Stimulated activated CD4-positive, alpha-beta T cell treated with anti-CD3 and anti-CD28 coated beads, TNF-alpha, amount 100 ng/mL, for 24 hours (primary cell): Measurements from ENCODE around the gene ZBTB24.

Experiments used
- DNase-seq, 3 experiments: peaks; one replicate each; pipeline ENCODE4 v3.0.0-alpha.2; 2020; ENCODE audit warnings: low read depth in 3 of 3

Gene ZBTB24

DNA sequence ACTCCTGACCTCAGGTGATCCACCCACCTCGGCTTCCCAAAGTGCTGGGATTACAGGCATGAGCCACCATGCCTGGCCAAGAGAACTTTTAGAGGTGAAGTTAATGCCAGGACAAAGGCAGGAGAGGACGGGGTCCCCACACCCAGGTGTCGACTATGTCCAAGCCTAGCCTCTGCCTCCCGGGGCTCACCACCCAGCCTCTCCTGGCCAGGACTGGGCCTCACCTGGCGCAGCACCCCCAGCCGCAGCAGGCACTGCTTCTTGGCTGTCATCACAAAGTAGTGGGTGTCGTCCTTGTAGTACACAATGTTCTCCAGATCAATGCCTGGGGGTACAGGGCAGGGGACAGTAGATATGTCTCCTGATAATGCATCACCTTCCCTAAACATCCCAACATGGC, 31.6 kb downstream of the ZBTB24 start:
- no peak for DNase-seq

- no peak for DNase-seq
Observed at GRCh38 chr6:109450801-109451200, 32.2 kb downstream of the ZBTB24 start.

DNA sequence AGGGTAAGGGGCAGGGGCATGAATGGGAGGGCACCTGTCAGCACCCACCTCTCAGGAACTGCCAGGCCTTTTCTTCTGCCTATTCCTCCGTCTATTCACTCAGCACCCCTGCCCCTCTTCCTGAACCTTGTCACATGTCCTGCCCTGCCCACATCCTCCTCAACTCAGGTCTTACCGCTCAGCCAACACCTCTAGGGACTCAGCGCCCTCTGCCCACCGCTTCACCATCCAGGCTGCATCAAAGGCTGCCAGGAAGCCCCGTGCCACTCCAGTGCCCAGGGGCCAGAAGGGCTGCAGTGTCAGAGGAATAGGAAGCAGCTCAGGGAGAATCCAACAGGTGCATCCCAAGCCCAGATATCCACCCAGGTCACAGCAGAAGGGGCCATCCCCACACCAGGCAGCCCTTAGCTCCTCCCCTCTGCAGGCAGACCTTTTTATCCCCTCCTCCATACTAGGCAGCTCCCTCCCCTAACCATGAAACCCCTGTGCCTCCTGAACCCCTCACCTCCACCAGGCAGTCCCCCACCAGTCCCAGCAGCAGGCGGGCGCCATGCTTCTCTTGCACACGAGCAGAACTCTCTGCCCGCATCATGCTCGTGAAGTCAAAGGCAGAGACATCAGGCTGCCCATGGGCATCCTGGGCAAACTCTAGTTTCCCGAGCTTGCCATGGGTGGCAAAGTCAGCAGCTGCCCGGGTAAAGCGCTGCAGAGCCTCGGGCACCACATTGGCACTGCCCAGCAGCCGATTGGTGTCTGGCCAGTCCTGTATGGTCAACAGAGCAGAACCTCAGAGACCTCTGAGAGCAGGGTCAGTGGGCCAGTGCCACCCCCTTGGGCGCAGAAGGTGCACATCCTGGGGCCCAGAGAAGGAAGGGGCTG, 33.0 kb downstream of the ZBTB24 start:
- no peak for DNase-seq

GRCh38 chr6:109449064-109449794, 33.8 kb downstream of the ZBTB24 start:
- no peak for DNase-seq

GRCh38 chr6:109448615-109449014, 34.4 kb downstream of the ZBTB24 start:
- DNase-seq, result no peak

GRCh38 chr6:109447878-109448555, 35.0 kb downstream of the ZBTB24 start:
- DNase-seq, result no peak

DNA sequence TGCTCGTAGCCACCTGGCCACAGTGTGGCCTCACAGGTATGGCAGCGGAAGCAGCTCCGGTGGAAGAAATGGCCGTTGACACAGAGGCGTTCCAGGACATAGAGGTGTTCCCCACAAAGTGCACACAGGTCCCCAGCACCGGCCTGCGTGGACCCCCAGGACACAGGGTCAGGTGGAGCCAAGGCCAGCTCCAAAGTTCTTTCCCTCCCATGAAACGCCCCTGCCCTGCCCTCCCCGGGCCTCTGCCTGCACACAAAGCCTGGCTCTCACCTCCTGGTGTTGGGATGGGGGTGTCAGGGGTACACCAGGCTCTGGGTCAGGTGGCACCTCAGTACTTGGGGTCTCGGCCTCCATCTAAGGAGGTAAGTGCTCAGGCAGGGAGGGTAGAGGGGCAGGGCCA, 35.9 kb downstream of the ZBTB24 start:
- no peak for DNase-seq

DNA sequence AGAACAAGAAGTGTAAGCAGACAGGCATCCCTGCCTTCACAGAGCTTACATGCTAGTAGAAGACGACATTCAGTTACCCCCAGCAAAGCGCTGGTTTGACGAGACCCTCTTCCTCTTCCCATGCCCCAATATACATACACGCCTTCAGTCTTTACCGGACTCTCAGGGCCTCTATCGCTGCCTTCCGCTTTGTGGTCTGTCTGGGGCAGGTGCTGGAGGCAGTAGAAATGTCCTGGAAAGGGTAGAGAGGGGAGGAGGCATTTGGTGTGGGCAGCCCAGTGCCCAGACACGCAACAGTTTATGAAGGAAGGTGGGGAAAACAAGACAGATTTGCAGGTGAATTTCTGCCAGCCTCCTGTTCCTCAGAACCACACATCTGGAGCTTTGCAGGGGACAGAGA, 36.5 kb downstream of the ZBTB24 start:
- no peak for DNase-seq

GRCh38 chr6:109446072-109446471, 36.9 kb downstream of the ZBTB24 start:
- DNase-seq, result no peak

DNA sequence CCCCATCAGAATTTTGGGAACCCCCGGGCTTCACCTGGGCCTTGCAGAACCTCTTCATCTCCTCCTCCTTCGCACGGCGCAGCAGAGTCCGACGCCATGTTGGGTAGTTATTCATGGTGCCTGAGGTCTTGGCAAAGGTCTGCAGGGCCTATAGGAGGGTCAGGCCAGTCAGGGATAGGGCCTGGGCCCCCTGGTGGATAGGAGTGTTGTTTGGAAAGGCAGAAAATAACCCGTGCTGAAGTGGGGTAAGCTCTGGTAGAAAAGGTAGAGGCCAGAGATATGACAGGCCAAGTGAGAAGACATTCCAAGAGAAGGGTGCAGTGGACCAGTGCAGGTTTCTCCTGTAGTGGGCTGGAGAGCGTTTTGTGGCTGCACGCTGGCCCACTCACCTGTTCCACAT, 37.6 kb downstream of the ZBTB24 start:
- DNase-seq, result no peak

DNA sequence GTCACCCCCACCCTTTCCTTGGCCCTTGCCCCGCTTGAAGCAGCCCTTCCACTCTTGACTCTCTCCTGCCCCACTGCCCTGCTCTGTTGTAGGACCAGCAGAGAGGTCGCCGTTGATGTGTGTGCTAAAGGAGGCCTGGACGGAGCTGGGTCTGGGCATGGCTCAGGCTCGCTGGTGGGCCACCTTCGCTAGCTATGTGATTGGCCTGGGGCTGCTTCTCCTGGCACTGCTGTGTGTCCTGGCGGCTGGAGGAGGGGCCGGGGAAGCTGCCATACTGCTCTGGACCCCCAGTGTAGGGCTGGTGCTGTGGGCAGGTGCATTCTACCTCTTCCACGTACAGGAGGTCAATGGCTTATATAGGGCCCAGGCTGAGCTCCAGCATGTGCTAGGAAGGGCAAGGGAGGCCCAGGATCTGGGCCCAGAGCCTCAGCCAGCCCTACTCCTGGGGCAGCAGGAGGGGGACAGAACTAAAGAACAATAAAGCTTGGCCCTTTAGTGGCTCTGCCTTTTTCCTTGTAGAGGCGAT, 39.5 kb downstream of the ZBTB24 start:
- DNase-seq, result no peak

GRCh38 chr6:109442393-109442924, 40.6 kb downstream of the ZBTB24 start:
- DNase-seq, result no peak

- DNase-seq, result peak in 1 of 3 experiments; percentile 41
Observed at GRCh38 chr6:109441069-109441816, 41.8 kb downstream of the ZBTB24 start.

GRCh38 chr6:109440331-109441068, 42.5 kb downstream of the ZBTB24 start, which contains the start of the genes PPIL6 and SMPD2:
PPIL6 (minus strand) TSS chr6:109440628; CDS start chr6:109440590, 38 bp downstream.
SMPD2 (plus strand) TSS chr6:109440724; CDS start chr6:109441122, 398 bp downstream.
- DNase-seq, result peak in 2 of 3 experiments; percentile 47 to 71

- no peak for DNase-seq
Observed at GRCh38 chr6:109436041-109436440, 47.0 kb downstream of the ZBTB24 start.

- no peak for DNase-seq
Observed at GRCh38 chr6:109434456-109434855, 48.6 kb downstream of the ZBTB24 start.

DNA sequence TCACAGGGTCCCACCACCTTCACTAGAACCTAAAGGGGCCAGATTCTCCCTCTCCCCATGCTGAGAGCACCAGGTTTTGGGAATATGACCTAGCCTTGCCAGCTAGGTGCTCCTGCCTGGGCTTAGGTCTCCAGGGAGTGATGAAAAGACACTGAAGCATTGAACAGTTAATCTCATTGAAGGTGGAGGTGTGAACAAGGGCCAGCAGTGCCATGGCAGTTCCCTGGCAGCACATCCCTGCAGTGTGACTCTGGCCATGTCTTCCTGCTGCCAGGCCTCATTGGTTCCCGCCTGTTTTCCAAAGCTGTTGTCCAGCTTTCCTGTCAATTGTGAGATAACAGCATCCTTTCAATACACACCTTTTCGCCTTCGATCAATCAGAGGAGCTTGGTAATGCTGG, 53.5 kb downstream of the ZBTB24 start:
- no peak for DNase-seq

- no peak for DNase-seq
Observed at GRCh38 chr6:109428889-109429477, 54.0 kb downstream of the ZBTB24 start.

DNA sequence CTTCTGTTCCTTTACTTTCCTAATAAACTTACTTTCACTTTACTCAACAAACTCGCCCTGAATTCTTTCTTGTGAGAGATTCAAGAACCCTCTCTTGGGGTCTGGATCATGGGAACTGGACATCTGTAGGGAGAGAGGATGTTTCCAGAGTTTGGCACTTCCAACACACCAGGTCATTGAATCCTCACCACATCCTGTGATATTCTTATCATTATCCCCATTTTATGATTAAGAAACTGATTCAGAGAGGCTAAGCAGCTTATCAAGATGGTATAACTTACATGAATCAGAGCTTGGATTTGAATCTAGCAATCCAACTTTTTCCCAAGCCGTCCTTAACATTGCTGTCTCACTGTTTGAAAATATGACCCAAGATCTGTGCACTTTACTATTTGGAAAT, 58.1 kb downstream of the ZBTB24 start:
- no peak for DNase-seq

- no peak for DNase-seq
Observed at GRCh38 chr6:109421184-109421583, 61.8 kb downstream of the ZBTB24 start.
